Activated CD4-positive, alpha-beta T cell treated with anti-CD3 and anti-CD28 coated beads, Interleukin-2, amount 10 ng/mL, durations not matched to agents 24 days and 14 days (primary cell): ENCODE results near the gene ALS2CL. TPM values are rescaled to one million over a fixed set of nuclear protein-coding genes. Genes with fewer than 3 reads are reported as not detected.
A peak's percentile ranks its signal among the peaks of the same experiment; 100 is the strongest.

Experiments
- DNase-seq: peaks from one replicate; pipeline ENCODE4 v3.0.0; 2022
- H3K27ac Mint-ChIP-seq: one replicate; pipeline ENCODE4 v1.8.0; 2022; ENCODE audit warnings: mild to moderate bottlenecking, mixed read lengths
- H3K27me3 Mint-ChIP-seq: one replicate; pipeline ENCODE4 v1.8.0; 2022; ENCODE audit warnings: mixed read lengths
- H3K36me3 Mint-ChIP-seq: one replicate; pipeline ENCODE4 v1.8.0; 2022; ENCODE audit warnings: low read depth, mild to moderate bottlenecking, mixed read lengths
- H3K4me1 Mint-ChIP-seq: one replicate; pipeline ENCODE4 v1.8.0; 2021; ENCODE audit warnings: mixed read lengths
- H3K4me3 Mint-ChIP-seq: one replicate; pipeline ENCODE4 v1.8.0; 2022; ENCODE audit warnings: mild to moderate bottlenecking, moderate library complexity, mixed read lengths
- H3K9me3 Mint-ChIP-seq: one replicate; pipeline ENCODE4 v1.8.0; 2021; ENCODE audit warnings: mixed read lengths
- intact Hi-C: fragments of 100-400 bp; cut with micrococcal nuclease; formaldehyde crosslinking; loops from one replicate; pipeline ENCODE4 v1.15.1; 2023
- total RNA-seq: library from RNA; stranded (reverse); gene quantifications from 2 replicates; pipeline ENCODE4 v1.2.3, GENCODE V29; 2022

ALS2CL gene
- total RNA-seq, 1 donor from 2014 or later: 0.47 TPM

GRCh38 chr3:46721009-46721408 is 27.5 kb upstream of the ALS2CL start:
- H3K36me3 Mint-ChIP-seq: no peaks in the 10 kb centered on the region
- H3K9me3 Mint-ChIP-seq: peaks cover 4% of the 10 kb centered on the region

GRCh38 chr3:46719735-46720271 is 26.3 kb upstream of the ALS2CL start:
- Mint-ChIP-seq H3K27ac (no peak overlapping the region), H3K27me3 (peaks cover 16% of the 10 kb centered on the region), H3K9me3 (peaks cover 4% of the 10 kb centered on the region), H3K4me1 (peaks cover 5% of the 10 kb centered on the region), H3K36me3 (no peaks in the 10 kb centered on the region), H3K4me3 (no peak overlapping the region)
- DNase-seq: no peak
- intact Hi-C loops: no loop called here

More at GRCh38 chr3:46721009-46721408, 27.5 kb upstream of the ALS2CL start:
- Mint-ChIP-seq H3K27me3 (peaks cover 19% of the 10 kb centered on the region), H3K27ac (no peak overlapping the region), H3K4me1 (peaks cover 5% of the 10 kb centered on the region), H3K4me3 (no peak overlapping the region)
- intact Hi-C loops: no loop called here
- no peak for DNase-seq

- H3K27ac Mint-ChIP-seq: no peak overlapping the region
- H3K4me3 Mint-ChIP-seq: no peak overlapping the region
- intact Hi-C loops: no loop called here
- H3K9me3 Mint-ChIP-seq: peaks cover 4% of the 10 kb centered on the region
- no peaks in the 10 kb centered on the region for H3K36me3 Mint-ChIP-seq
- no peak for DNase-seq
- H3K27me3 Mint-ChIP-seq: peaks cover 14% of the 10 kb centered on the region
- H3K4me1 Mint-ChIP-seq: peaks cover 3% of the 10 kb centered on the region
Measured at GRCh38 chr3:46719044-46719565, 25.6 kb upstream of the ALS2CL start.

GRCh38 chr3:46717447-46718231 is 24.2 kb upstream of the ALS2CL start, which contains the start of gene PRSS50:
Gene PRSS50, minus strand, starts transcription at chr3:46717869. Its CDS starts 45 bp downstream, at chr3:46717824.
- H3K4me3 Mint-ChIP-seq: no peak within 1 kb of the TSS
- no peak within 1 kb of the TSS for H3K27ac Mint-ChIP-seq
- DNase-seq: peak; percentile 63
- H3K36me3 Mint-ChIP-seq: no peaks in the 10 kb centered on the region
- peaks cover 4% of the 10 kb centered on the region for H3K9me3 Mint-ChIP-seq
- peaks cover 14% of the 10 kb centered on the region for H3K27me3 Mint-ChIP-seq
- H3K4me1 Mint-ChIP-seq: no peaks in the 10 kb centered on the region
- intact Hi-C loops: no loop called here

- H3K27me3 Mint-ChIP-seq: peaks cover 14% of the 10 kb centered on the region
- intact Hi-C loops: no loop called here
- H3K27ac Mint-ChIP-seq: no peak overlapping the region
- H3K36me3 Mint-ChIP-seq: no peaks in the 10 kb centered on the region
- H3K9me3 Mint-ChIP-seq: peaks cover 4% of the 10 kb centered on the region
- no peaks in the 10 kb centered on the region for H3K4me1 Mint-ChIP-seq
- no peak for DNase-seq
- no peak overlapping the region for H3K4me3 Mint-ChIP-seq
Measured at GRCh38 chr3:46716461-46717441, 23.3 kb upstream of the ALS2CL start.

GRCh38 chr3:46715507-46716175 is 22.2 kb upstream of the ALS2CL start:
- DNase-seq: no peak
- Mint-ChIP-seq H3K4me3 (no peak overlapping the region), H3K27me3 (peaks cover 12% of the 10 kb centered on the region), H3K27ac (no peak overlapping the region), H3K36me3 (no peaks in the 10 kb centered on the region), H3K9me3 (no peaks in the 10 kb centered on the region), H3K4me1 (no peaks in the 10 kb centered on the region)
- intact Hi-C loops: no loop called here

- H3K4me1 Mint-ChIP-seq: no peaks in the 10 kb centered on the region
- H3K27ac Mint-ChIP-seq: no peak overlapping the region
- no peaks in the 10 kb centered on the region for H3K9me3 Mint-ChIP-seq
- H3K36me3 Mint-ChIP-seq: no peaks in the 10 kb centered on the region
- no peak overlapping the region for H3K4me3 Mint-ChIP-seq
- no peak for DNase-seq
- peaks cover 10% of the 10 kb centered on the region for H3K27me3 Mint-ChIP-seq
- intact Hi-C loops: no loop called here
Measured at GRCh38 chr3:46714728-46715506, 21.4 kb upstream of the ALS2CL start.

GRCh38 chr3:46713898-46714552 is 20.5 kb upstream of the ALS2CL start:
- Mint-ChIP-seq H3K4me3 (no peak overlapping the region), H3K36me3 (no peaks in the 10 kb centered on the region), H3K9me3 (no peaks in the 10 kb centered on the region), H3K4me1 (no peaks in the 10 kb centered on the region), H3K27ac (no peak overlapping the region), H3K27me3 (peaks cover 4% of the 10 kb centered on the region)
- no peak for DNase-seq
- intact Hi-C loops: no loop called here

GRCh38 chr3:46713050-46713897 is 19.8 kb upstream of the ALS2CL start:
- Mint-ChIP-seq H3K27me3 (peaks cover 3% of the 10 kb centered on the region), H3K4me3 (no peak overlapping the region), H3K4me1 (no peaks in the 10 kb centered on the region), H3K27ac (no peak overlapping the region), H3K9me3 (no peaks in the 10 kb centered on the region), H3K36me3 (no peaks in the 10 kb centered on the region)
- DNase-seq: no peak
- intact Hi-C loops: no loop called here

- intact Hi-C loops: no loop called here
- Mint-ChIP-seq H3K36me3 (no peaks in the 10 kb centered on the region), H3K4me3 (no peak overlapping the region), H3K9me3 (no peaks in the 10 kb centered on the region), H3K27ac (no peak overlapping the region), H3K27me3 (no peaks in the 10 kb centered on the region), H3K4me1 (no peaks in the 10 kb centered on the region)
- DNase-seq: no peak
Measured at GRCh38 chr3:46712191-46713049, 18.9 kb upstream of the ALS2CL start.

- intact Hi-C loops: no loop called here
- Mint-ChIP-seq H3K36me3 (no peaks in the 10 kb centered on the region), H3K27me3 (no peaks in the 10 kb centered on the region), H3K9me3 (no peaks in the 10 kb centered on the region), H3K4me1 (no peaks in the 10 kb centered on the region), H3K27ac (no peak overlapping the region), H3K4me3 (no peak overlapping the region)
- DNase-seq: no peak
Measured at GRCh38 chr3:46711760-46712159, 18.3 kb upstream of the ALS2CL start.
